SHP77 (cell line): ENCODE measurements around the gene MRPL28.
"Not testable (repeated sequence)": the region's sequence is repeated elsewhere in the genome, so short reads cannot be mapped to it uniquely, and the experiment has no call there.

Source experiments
- DNase-seq, 2 experiments: peaks; one replicate each; lab custom pipeline; 2025; lab: John Stamatoyannopoulos, UW

Gene MRPL28

DNA sequence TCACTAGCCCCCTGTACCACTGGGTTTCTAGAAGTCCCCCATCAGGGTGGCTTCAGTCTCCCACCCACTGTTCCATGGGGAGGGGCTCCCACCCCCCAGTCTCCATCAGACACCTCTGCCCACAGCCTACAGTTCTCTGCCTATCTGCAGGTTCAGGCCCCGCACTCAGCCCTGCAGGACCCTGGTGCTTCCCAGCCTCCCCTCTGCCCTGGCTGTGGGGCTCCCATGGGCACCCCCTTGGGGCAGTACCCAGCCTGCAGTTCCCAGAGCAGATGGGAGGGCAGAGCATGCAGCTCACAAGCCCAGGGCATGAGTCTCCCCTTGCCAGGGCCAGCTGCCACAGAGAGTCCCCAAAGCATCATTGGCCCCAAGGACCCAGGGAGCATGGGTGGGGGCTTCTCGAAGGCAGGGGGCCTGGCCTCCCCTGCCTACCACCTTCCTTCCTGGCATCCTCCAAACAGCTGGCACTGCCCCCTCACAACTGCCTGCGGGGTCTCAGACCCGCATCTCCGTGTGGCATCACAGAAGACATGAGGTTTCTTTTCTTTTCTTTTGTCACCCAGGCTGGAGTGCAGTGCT lies 2.8 kb upstream of the MRPL28 start:
- no peak for DNase-seq

DNA sequence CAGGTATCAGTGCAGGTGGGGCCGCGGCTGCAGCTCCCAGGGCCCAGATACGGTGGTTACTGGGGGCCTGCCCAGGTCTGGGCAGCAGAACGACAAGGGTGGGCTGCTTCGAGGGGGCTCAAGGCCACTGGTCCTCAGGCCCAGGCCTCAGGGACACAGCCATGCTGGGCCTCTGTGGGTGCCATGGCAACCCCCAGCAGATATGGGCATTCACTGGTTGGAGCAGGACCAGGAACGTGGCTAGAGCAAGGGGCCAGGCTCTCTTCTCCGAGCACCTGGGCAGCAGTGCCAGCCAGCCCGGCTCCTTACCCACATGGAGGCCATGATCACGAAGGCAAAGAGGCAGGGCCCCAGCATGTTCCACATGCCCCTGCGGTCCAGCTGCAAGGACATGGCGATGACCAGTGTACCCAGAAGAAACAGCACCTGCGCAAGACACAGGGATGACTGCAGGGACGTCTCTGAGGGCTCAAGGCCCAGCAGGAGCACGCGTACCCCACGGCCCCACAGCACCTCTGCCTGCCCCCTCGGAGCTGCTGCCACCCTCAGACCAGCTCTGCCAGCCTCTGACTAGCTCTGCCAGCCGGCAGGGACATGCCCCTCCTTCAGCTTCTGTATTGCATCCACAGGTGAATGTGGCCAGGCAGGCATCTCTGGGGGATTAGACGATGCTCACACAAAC lies 2.1 kb upstream of the MRPL28 start:
- no peak for DNase-seq

- DNase-seq = peak; percentile 91 to 94
These were observed 1.4 kb upstream of the MRPL28 start for GRCh38 chr16:371515-372301.

DNA sequence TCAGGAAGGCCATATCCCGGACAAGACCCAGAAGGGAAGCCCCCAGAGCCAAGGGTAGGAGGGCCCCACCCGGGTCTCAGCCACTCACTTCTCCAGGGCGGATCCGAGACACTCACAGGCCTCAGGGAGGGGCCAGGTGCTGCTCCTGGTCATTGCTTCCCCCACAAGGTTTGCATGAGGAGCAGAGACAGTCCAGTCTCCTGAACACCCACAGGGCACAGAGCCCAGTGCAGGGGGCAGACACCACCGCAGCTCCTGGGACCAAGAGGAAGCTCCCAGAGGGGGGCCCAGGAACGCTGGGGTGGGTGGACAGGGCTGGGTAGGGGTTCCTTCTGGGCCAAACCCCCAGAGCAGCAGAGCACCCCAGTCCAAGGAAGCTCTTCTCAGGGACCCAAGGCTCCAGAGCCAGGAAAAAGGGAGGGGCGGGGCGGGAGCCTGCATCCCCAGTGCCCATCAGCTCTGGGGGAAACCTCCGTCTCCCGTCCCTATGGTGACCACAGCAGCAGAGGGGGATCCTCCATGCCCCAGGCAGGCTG lies 709 bp upstream of the MRPL28 start:
- DNase-seq = no peak

- no peak for DNase-seq
These were observed 387 bp downstream of the MRPL28 start for GRCh38 chr16:369866-370436.

DNA sequence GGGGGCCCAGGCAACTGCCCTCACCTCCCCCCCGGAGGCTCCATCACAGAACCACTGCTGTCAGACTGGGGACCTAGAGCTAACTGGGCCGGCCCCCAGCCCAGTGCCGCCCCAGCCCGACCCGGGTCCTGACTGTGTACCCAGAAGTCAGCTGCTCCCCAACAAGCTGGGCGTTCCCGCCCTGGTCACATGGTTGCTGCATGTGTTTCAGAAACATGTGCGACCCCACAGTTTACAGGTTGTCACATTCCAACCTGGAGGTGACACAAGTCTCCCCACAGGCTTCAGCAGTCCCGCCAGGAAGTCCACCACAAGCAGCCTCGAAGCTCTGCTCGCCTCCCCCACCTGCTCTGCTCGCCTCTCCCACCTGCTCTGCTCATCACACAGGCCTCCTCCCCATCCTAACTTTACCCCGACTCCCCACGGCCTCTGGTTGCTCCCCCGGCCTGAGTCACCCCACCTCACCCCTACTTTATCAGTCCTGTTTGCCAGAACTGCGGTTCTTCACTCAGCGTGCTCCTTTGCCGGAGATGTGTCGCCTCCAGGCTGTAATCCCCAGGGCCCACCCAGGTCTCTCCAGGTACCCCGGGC lies 968 bp downstream of the MRPL28 start:
- no peak for DNase-seq

DNA sequence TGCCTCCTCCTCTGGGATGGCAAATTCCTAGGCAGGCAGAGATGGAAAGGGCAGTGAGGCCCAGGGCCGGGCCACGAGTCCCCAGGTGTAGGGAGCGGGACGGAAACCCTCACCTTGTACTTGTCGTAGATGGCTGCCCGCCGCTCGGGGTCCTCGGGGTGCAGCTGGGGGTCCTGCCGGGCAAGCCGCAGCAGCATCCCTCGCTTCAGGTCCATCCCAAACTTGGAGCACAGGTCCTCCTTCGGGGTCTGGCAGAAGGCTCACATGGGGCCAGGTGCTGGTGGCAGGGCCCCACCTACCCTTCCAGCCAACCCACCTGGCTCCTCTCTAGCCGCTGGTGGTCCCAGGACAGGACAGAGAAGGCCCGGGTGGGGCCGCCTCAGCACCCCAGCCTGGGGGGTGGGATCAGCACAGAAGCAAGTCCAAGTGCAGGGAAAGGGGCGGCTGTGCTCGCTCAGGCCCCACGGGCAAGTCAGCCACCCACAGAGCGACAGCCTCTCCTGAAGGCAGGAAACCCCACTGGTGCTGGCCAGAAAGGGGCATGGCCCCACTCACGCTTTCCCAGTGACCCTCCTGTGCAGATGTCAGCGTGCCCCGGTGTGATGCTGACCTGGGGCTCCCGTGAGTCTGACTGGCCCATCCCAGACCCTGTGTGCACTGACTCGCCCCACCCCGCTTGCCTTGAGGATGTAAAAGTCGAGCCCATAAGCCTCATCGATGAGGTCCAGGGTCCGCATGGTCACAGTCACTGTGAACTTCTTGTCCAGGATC lies 1.8 kb downstream of the MRPL28 start:
- DNase-seq = no peak

DNA sequence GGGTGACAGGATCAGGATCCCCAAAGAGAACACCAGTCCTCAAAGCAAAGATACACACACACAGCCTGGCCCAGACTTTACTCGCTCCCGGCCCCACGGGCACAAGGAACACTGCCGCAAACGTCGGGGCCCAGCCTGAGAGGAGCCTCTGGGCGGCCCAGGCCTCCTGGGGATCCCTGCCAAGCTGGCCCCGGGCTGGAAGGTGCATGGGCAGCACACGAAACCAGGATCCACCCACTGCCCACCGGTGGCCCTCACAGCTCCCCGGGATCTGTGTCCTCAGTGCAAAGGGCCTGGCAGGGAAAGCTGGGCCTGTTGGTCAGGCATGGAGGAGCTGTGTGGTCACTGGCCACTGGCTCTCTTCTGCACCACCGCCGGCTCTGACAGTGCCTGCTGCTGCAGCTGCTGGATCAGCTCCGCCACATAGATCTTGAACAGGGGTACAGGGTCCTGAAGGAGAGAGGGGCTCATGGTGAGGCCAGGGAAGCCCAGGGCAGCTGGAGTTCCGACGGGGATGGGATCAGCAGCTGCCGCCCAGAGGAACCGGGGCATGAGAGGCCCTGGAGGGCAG lies 2.9 kb downstream of the MRPL28 start:
- no peak for DNase-seq

- DNase-seq = no peak
These were observed 3.9 kb downstream of the MRPL28 start for GRCh38 chr16:366476-366875.

DNA sequence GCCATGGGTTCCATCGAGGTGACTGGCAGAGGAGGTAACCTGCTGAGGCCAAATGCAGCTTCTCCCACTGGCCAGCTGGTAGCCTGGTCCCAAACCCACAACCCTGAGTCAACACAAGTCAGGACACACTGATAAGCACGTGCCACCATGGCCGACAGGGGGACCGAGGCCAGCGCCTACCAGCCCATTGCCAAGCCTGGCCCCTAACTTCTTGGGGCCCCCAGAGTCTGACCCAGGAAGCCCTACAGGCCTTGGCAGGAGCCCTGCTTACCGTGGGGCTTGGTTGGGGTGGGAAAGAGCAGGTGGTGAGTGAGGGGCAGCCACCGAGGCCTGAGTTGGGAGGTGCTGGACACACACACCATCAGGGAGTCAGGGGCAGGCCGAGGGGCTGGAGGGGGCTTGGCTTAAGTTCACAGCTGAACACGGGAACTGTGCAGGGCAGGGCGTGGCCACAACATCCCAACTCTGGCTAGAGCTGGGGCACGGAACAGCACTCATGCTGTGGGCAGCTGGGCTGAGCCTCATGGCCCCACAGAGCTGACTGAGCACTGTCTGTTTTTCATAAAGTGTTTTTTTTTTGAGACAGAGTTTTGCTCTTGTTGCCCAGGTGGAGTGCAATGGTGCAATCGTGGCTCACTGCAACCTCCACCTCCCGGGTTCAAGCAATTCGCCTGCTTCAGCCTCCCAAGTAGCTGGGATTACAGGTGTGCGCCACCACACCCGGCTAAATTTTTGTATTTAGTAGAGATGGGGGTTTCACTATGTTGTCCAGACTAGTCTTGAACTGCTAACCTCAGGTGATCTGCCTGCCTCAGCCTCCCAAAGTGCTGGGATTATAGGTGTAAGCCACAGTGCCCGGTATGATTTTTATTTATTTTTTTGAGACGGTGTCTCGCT lies 5.5 kb downstream of the MRPL28 start:
- no peak for DNase-seq

GRCh38 chr16:363766-364490 lies 6.4 kb downstream of the MRPL28 start:
- DNase-seq = no peak

DNA sequence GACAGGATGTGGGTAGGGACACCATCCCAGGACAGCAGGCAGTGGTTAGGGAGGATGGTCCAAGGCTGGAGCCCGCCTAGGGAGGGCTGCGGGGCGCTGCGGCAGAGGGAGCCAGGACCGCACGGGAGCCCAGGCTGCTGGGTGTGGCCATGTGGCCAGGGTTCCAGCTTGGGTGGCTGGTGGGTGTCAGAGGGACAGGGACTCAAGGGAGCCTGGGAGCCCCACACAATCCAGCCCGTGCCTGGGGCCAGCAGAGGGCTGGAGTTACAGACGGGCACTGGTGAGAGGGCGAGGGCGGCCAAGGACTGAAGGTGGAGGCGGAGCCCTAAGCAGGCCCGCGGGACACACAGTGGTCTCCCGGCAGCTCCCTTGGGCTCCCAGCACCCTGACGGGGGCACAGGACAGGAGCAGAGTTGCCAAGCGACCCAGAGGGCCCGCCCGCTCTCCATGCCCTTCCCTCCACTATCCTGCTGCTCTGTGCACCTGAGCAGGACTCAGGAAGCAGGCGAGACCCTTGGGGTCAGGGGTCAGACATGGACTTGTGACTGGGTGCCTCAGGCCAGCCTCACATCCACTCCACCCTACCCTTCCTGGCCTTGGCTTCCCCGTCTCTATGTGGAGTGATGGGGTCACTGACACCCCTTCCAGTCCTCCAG lies 7.1 kb downstream of the MRPL28 start:
- DNase-seq = no peak

DNA sequence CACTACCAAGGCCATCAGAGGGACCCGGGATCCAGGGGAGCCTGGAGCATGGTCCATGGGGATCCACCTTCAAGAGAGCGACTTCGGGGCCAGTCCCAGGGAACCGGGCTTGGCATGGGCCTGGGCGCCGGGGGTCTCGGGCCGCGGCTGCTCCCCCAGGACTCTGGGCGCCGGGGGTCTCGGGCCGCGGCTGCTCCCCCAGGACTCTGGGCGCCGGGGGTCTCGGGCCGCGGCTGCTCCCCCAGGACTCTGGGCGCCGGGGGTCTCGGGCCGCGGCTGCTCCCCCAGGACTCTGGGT lies 7.7 kb downstream of the MRPL28 start:
- not testable (repeated sequence) for DNase-seq

DNA sequence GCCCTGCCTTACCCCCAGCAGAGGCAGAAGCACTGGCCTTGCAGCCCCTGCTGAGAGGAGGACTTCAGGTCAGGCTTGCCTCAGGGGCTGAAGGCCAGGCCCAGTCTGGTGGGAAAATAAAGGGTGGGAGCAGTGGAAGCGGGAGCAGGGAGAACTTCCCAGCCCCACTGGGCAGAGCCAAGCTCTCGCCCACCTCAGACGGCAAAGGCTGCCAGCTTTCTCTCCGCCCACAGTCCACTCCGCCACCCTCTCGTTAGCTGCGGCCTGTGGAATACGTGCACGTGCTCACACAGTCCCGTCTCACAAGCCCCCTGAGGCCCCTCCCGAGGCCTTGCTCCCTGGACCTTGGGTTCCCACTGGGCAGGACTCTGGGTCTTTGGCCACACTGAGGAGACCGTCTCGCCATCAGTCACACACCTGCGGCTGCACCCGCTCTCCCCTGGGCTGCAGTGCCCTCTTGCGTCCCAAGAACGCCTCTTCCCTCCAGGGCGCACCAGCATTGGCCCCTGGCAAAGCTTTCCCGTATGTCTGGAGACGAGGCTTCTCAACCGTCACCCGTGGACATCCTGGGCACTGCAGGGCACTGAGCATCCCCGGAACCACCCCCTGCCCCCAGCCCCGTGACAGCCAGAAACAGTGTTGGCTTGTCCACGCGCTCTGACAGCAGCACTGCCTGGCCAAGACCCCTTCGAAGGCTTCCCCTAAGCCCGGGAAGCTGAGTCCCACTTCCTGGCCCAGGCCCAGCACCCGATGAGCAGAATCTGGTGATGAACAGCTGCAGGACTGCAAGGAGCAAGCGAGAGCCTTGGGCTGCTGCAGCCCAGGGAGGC lies 8.3 kb downstream of the MRPL28 start:
- peak; percentile 77 to 87 for DNase-seq

DNA sequence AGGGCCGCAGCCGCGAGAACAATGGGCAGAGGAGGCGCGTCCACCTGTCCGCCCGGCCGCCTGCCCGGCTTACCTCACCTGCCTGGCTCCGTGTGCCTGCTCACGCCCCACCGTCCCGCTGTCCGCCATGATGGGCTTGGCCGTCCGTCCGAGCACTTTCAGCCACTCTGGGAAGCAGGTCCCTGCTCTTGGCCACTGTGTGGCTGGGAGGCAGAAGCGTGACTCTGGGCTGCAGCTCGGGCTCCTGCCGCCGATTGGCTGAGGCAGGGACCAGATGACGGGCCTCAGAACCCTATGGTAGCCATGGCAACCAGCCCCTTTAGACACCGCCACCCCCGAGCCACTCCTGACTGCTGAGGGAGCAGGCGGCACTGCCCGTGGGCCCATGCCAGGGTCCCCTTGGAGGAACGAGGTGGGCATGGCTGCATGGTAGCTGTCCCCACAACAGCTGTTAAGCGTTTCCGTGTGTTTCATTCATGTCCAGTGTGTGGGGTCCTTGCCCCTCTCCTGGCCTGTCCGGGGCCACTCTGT lies 8.9 kb downstream of the MRPL28 start:
- DNase-seq = no peak

GRCh38 chr16:360698-361336 lies 9.5 kb downstream of the MRPL28 start:
- DNase-seq = no peak
